GM12878 (cell line): Measurements from ENCODE around the gene PJA1. TPM values are rescaled to one million over a fixed set of nuclear protein-coding genes. Genes with fewer than 3 reads are reported as not detected.

Source experiments
- ATAC-seq: fragments of 200-7000 bp; cut with Tn5 transposase; 3 replicates; pipeline ENCODE4 v1.9.1; 2020; ENCODE audit warnings: mild to moderate bottlenecking, moderate library complexity
- BruUV-seq: library from RNA; stranded (reverse); fragments of 400-500 nt; replicated peaks from 2 replicates; lab custom pipeline; 2021; lab: Mats Ljungman, UMichigan
- CTCF ChIA-PET: fragments of 300-600 bp; sonication (Branson Sonifier 250); formaldehyde crosslinking; extraction: SDS; loops from one replicate; lab custom pipeline; 2021; ENCODE audit warnings: inconsistent platforms; lab: Yijun Ruan, JAX
- POLR2A ChIA-PET: fragments of 350-600 bp; formaldehyde crosslinking; extraction: SDS; loops from one replicate; lab custom pipeline; 2021; ENCODE audit warnings: inconsistent platforms; lab: Charles Lee
- RAD21 ChIA-PET: fragments of 300-600 bp; sonication (Branson Sonifier 250); formaldehyde crosslinking; loops from one replicate; lab custom pipeline; 2023; ENCODE audit warnings: antibody characterized with exemption; ENCODE audit not compliant: unreplicated experiment; lab: Charles Lee
- SMC1A ChIA-PET: fragments of 300-600 bp; sonication (Branson Sonifier 250); formaldehyde crosslinking; loops from one replicate; lab custom pipeline; 2023; ENCODE audit not compliant: unreplicated experiment, uncharacterized antibody; lab: Charles Lee
- DNase-seq: peaks from one replicate; pipeline ENCODE4 v3.0.0-alpha.2; 2011; ENCODE audit warnings: low read depth, low spot score
- FAIRE-seq: peaks from 3 replicates; lab custom pipeline; 2011; peaks lifted over from hg19 to GRCh38; lab: Jason Lieb, UNC
- H2AFZ ChIP-seq: 2 replicates; pipeline ENCODE4 v1.6.0; 2011; ENCODE audit warnings: low read depth, low read length, control low read depth; ENCODE audit not compliant: control insufficient read depth
- H3K27ac ChIP-seq: 2 replicates; pipeline ENCODE4 v1.5.1; 2011; ENCODE audit warnings: control low read depth; ENCODE audit not compliant: control insufficient read depth, insufficient read depth
- H3K27me3 ChIP-seq, 2 experiments: replicated peaks in 1 of 2; 2 replicates each; pipeline versions ENCODE4 v1.6.0 to v1.6.1; 2011; ENCODE audit warnings: low read length in 1 of 2; ENCODE audit not compliant: control insufficient read depth in 2 of 2, insufficient read depth in 2 of 2
- H3K36me3 ChIP-seq, 2 experiments: 2 replicates each; pipeline ENCODE4 v1.5.1; 2011; ENCODE audit warnings: low read length in 1 of 2; ENCODE audit not compliant: control insufficient read depth in 2 of 2, insufficient read depth in 2 of 2
- H3K4me1 ChIP-seq: 2 replicates; pipeline ENCODE4 v1.6.1; 2011; ENCODE audit warnings: mild to moderate bottlenecking, low read length, moderate library complexity, mixed read lengths; ENCODE audit not compliant: control insufficient read depth, insufficient read depth
- H3K4me2 ChIP-seq: 2 replicates; pipeline ENCODE4 v1.6.0; 2011; ENCODE audit warnings: control low read depth; ENCODE audit not compliant: control insufficient read depth, insufficient read depth
- H3K4me3 ChIP-seq: fragments of 200-600 bp; sonication (generic); 2 replicates; pipeline ENCODE4 v1.5.1; 2016
- H3K79me2 ChIP-seq: 2 replicates; pipeline ENCODE4 v1.6.0; 2011; ENCODE audit warnings: low read length; ENCODE audit not compliant: control insufficient read depth, insufficient read depth
- H3K9ac ChIP-seq: 2 replicates; pipeline ENCODE4 v1.8.0; 2011; ENCODE audit warnings: low read length, control low read depth, mixed read lengths; ENCODE audit not compliant: control insufficient read depth, insufficient read depth
- H3K9me3 ChIP-seq: replicated peaks from 3 replicates; pipeline ENCODE4 v1.5.1; 2011; ENCODE audit warnings: mild to moderate bottlenecking, low read length; ENCODE audit not compliant: control insufficient read depth, insufficient read depth
- H4K20me1 ChIP-seq: 2 replicates; pipeline ENCODE4 v1.6.0; 2011; ENCODE audit not compliant: control insufficient read depth, insufficient read depth
- CREB1 ChIP-seq: IDR thresholded peaks from 2 replicates; pipeline ENCODE4 v1.6.1; 2012; ENCODE audit warnings: low read depth, mild to moderate bottlenecking, inconsistent platforms
- EZH2 ChIP-seq: IDR thresholded peaks from 2 replicates; pipeline ENCODE4 v1.6.1; 2012; ENCODE audit warnings: low read depth, mild to moderate bottlenecking, control low read depth, inconsistent platforms, low read length, borderline replicate concordance; ENCODE audit not compliant: control insufficient read depth
- NBN ChIP-seq: fragments of 450-650 bp; IDR thresholded peaks from 2 replicates; pipeline ENCODE4 v1.6.1; 2016
- POLR2A ChIP-seq: IDR thresholded peaks from 2 replicates; pipeline ENCODE4 v1.6.1; 2011; ENCODE audit warnings: low read depth, mild to moderate bottlenecking, low read length
- POLR2AphosphoS5 ChIP-seq: IDR thresholded peaks from 2 replicates; pipeline ENCODE4 v1.6.1; 2011; ENCODE audit warnings: mild to moderate bottlenecking, low read length, inconsistent platforms
- SIX5 ChIP-seq: IDR thresholded peaks from 2 replicates; pipeline ENCODE4 v1.6.1; 2011; ENCODE audit warnings: mild to moderate bottlenecking, low read depth, low read length, moderate library complexity; ENCODE audit not compliant: severe bottlenecking
- ZNF217 ChIP-seq: fragments of 450-650 bp; IDR thresholded peaks from 2 replicates; pipeline ENCODE4 v1.6.1; 2017; ENCODE audit warnings: antibody characterized with exemption, mild to moderate bottlenecking
- ZNF24 ChIP-seq: fragments of 450-650 bp; IDR thresholded peaks from 2 replicates; pipeline ENCODE4 v1.6.1; 2017; ENCODE audit warnings: antibody characterized with exemption, mild to moderate bottlenecking
- WGBS: methylation state at CpG from one replicate; pipeline ENCODE4 v1.1.6; 2016; ENCODE audit warnings: low lambda C conversion rate; ENCODE audit not compliant: insufficient replicate concordance, insufficient coverage; ENCODE audit errors: missing lambda C conversion rate; 5-methylcytosine and 5-hydroxymethylcytosine counted together
- in situ Hi-C: fragments of 300-500 bp; cut with MboI; formaldehyde crosslinking; loops from 9 replicates; pipeline ENCODE4 v1.14.3; 2018; ENCODE audit warnings: mixed read lengths
- intact Hi-C: fragments of 100-400 bp; cut with micrococcal nuclease; formaldehyde crosslinking; loops from one replicate; pipeline ENCODE4 v1.14.2; 2022; ENCODE audit not compliant: unreplicated experiment
- polyA plus RNA-seq, 11 experiments: library from polyadenylated mRNA; depleted of rRNA in 4 of 11; unstranded in 6 of 11; stranded (reverse) in 5 of 11; fragments of >200 nt; fragmentation: Nextera tagmentation in 4 of 11; fragmentation: Illumina TruSeq in 1 of 11; extraction: Ambion mirVana in 4 of 11; extraction: Trizol in 1 of 11; gene quantifications; 1 replicate in 1 of 11; 2 replicates in 10 of 11; pipeline versions ENCODE4 v1.2.1 to v1.2.3, GENCODE V29; 2011 to 2016; ENCODE audit warnings: inconsistent platforms in 2 of 11, missing spikeins in 2 of 11, low read depth in 1 of 11
- total RNA-seq, 4 experiments: library from RNA; depleted of rRNA in 3 of 4; stranded (reverse); fragments of >200 nt in 3 of 4; fragmentation: Illumina TruSeq in 1 of 4; extraction: Trizol in 1 of 4; gene quantifications; 2 replicates each; pipeline versions ENCODE4 v1.2.1 to v1.2.3, GENCODE V29; 2013 to 2021
- TF ChIP-seq, protein P1 (sequence below): fragments of 150-350 bp; IDR thresholded peaks from 2 replicates; pipeline ENCODE4 v1.6.1; 2014; ENCODE audit warnings: mild to moderate bottlenecking, low read depth, low read length

Gene PJA1
- total and polyA plus RNA-seq, 10 of the 15 experiments (the other 5 are each of a cell fraction or from before 2014, with no cell fraction given), result 5.2 to 19.5 (median 10.8) TPM

DNA sequence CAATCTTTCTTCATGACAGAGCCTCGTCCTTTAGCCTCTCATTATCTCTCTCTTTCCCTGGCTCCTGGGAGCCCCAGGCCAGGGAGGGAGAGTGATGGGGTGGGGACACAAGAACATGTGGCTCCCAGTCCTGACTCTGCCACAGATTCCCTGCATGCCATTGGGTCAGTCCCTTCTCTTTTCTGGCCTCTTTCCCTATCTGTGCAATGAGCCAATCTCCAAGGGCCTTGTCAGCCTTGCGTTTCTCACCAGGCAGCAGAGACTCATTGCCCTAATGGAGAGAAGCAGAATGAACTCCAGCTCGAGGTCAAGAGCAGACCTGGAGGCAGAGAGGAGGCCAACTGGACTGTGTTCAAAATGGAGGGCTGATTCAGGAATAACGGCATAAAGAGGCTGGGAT lies 38.4 kb upstream of the PJA1 start:
- H3K27ac ChIP-seq, result no peak overlapping the region
- CTCF ChIA-PET, result no interaction called here
- intact Hi-C loops, result no loop called here
- BruUV-seq, result no TSS peak
- peaks cover 0 to 4% of the 10 kb centered on the region in 2 experiments; a peak in 2 of 4 replicates for H3K27me3 ChIP-seq
- DNase-seq (no peak), ATAC-seq (no peak), FAIRE-seq (no peak)
- no peak overlapping the region for H2AFZ ChIP-seq
- H3K9me3 ChIP-seq, result no peaks in the 10 kb centered on the region
- no peak overlapping the region for H3K4me3 ChIP-seq
- no peaks in the 10 kb centered on the region for H3K4me1 ChIP-seq
- no peaks in the 10 kb centered on the region for H4K20me1 ChIP-seq
- TF ChIP-seq EZH2, result no peak
- SMC1A ChIA-PET, result no interaction called here
- no peak overlapping the region for H3K9ac ChIP-seq
- RAD21 ChIA-PET, result no interaction called here
- POLR2A ChIA-PET, result no interaction called here
- no peaks in the 10 kb centered on the region for H3K36me3 ChIP-seq
- in situ Hi-C loops, result no loop called here
- no peaks in the 10 kb centered on the region for H3K79me2 ChIP-seq
- H3K4me2 ChIP-seq, result no peak overlapping the region
- WGBS, result 49% methylated on average over 4 of the region's 4 CpGs

DNA sequence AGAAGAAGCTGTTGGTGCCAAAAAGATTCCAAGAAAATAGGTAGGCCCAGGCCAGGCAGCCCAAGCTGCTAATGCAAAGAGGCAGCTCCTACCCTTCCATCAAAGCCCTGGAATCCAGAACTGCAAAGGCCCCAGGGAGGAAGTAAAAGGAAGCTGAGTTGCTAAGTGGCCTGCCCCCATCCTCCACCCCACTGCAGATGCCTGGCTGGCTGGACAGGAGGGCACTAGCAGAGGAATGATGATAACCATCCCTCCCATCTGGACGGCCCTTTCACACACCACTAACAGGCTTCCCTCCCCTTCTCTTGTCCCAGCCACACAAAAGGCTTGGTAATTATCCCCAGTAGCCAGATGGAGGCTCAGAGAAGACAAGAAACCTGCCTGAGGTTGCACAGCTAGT lies 32.4 kb upstream of the PJA1 start:
- FAIRE-seq (no peak), ATAC-seq (no peak), DNase-seq (no peak)
- TF ChIP-seq POLR2A (no peak), CREB1 (no peak), POLR2AphosphoS5 (no peak), SIX5 (no peak), ZNF217 (no peak), NBN (no peak), ZNF24 (no peak)
- TF ChIP-seq, protein P1, sequence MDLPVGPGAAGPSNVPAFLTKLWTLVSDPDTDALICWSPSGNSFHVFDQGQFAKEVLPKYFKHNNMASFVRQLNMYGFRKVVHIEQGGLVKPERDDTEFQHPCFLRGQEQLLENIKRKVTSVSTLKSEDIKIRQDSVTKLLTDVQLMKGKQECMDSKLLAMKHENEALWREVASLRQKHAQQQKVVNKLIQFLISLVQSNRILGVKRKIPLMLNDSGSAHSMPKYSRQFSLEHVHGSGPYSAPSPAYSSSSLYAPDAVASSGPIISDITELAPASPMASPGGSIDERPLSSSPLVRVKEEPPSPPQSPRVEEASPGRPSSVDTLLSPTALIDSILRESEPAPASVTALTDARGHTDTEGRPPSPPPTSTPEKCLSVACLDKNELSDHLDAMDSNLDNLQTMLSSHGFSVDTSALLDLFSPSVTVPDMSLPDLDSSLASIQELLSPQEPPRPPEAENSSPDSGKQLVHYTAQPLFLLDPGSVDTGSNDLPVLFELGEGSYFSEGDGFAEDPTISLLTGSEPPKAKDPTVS, result no peak
- H3K27ac ChIP-seq, result no peak overlapping the region
- no peak overlapping the region for H2AFZ ChIP-seq
- ChIA-PET RAD21 (no interaction called here), CTCF (no interaction called here), POLR2A (no interaction called here), SMC1A (no interaction called here)
- no peak overlapping the region for H3K4me3 ChIP-seq
- WGBS, result 11% methylated on average over 1 of the region's 1 CpG
- H3K79me2 ChIP-seq, result no peaks in the 10 kb centered on the region
- H3K27me3 ChIP-seq, result no peaks in the 10 kb centered on the region; a peak in 2 of 4 replicates
- no peak overlapping the region for H3K4me2 ChIP-seq
- in situ Hi-C loops (no loop called here), intact Hi-C loops (no loop called here)
- no peaks in the 10 kb centered on the region for H4K20me1 ChIP-seq
- H3K4me1 ChIP-seq, result no peaks in the 10 kb centered on the region
- no TSS peak for BruUV-seq
- no peak overlapping the region for H3K9ac ChIP-seq
- H3K36me3 ChIP-seq, result no peaks in the 10 kb centered on the region
- H3K9me3 ChIP-seq, result no peaks in the 10 kb centered on the region
